Heart right ventricle (tissue), 16 donors: ENCODE measurements around the gene ING5. TPM values are rescaled to one million over a fixed set of nuclear protein-coding genes. Genes with fewer than 3 reads are reported as not detected.

Source experiments
- ATAC-seq, 8 donors: fragments of 200-7000 bp; cut with Tn5 transposase; one replicate each; pipeline ENCODE4 v1.9.1; 2020; ENCODE audit warnings: mild to moderate bottlenecking in 8 of 8, moderate library complexity in 8 of 8, moderate number of reproducible peaks in 1 of 8
- DNase-seq, 2 donors: peaks; one replicate each; pipeline ENCODE4 v3.0.0-alpha.2; 2020
- H3K27ac ChIP-seq, 10 donors: fragments of 200-600 bp; sonication (generic) in 2 of 10; one replicate each; pipeline versions ENCODE4 v1.5.0 to v1.8.0; 2020 to 2022; ENCODE audit warnings: mild to moderate bottlenecking in 3 of 10
- H3K27me3 ChIP-seq, 7 donors: fragments of 200-600 bp; one replicate each; pipeline ENCODE4 v1.8.0; 2021 to 2022; ENCODE audit warnings: mild to moderate bottlenecking in 2 of 7
- H3K36me3 ChIP-seq, 9 donors: fragments of 200-600 bp; sonication (generic) in 1 of 9; one replicate each; pipeline versions ENCODE4 v1.5.0 to v1.8.0; 2020 to 2022; ENCODE audit warnings: mild to moderate bottlenecking in 2 of 9
- H3K4me1 ChIP-seq, 9 donors: fragments of 200-600 bp; sonication (generic) in 1 of 9; one replicate each; pipeline versions ENCODE4 v1.5.0 to v1.8.0; 2020 to 2022; ENCODE audit warnings: mild to moderate bottlenecking in 4 of 9
- H3K4me3 ChIP-seq, 10 donors: fragments of 200-600 bp; sonication (generic) in 2 of 10; one replicate each; pipeline versions ENCODE4 v1.5.0 to v1.8.0; 2020 to 2022; ENCODE audit warnings: mild to moderate bottlenecking in 7 of 10, moderate library complexity in 2 of 10
- H3K9me3 ChIP-seq, 11 donors: fragments of 200-600 bp in 10 of 11; sonication (generic) in 2 of 11; one replicate each; pipeline versions ENCODE4 v1.5.0 to v1.8.0; 2013 to 2022; ENCODE audit warnings: mild to moderate bottlenecking in 2 of 11, control low read depth in 1 of 11, moderate library complexity in 1 of 11
- CTCF ChIP-seq, 9 donors: fragments of 200-600 bp; sonication (generic) in 2 of 9; IDR thresholded peaks; one replicate each; pipeline versions ENCODE4 v1.5.0 to v1.8.0; 2021 to 2022; ENCODE audit warnings: antibody characterized with exemption in 9 of 9, mild to moderate bottlenecking in 5 of 9, moderate library complexity in 1 of 9
- WGBS, 2 donors: extraction: QIAGEN DNeasy Blood & Tissue Kit; methylation state at CpG; one replicate each; pipeline ENCODE4 v1.1.7; 2013; ENCODE audit warnings: inconsistent platforms in 1 of 2; 5-methylcytosine and 5-hydroxymethylcytosine counted together
- intact Hi-C, 10 donors: fragments of 100-400 bp; cut with DNase I; formaldehyde crosslinking; loops; one replicate each; pipeline versions ENCODE4 v1.11.1 to v1.14.2; 2022
- polyA plus RNA-seq, 2 donors: library from polyadenylated mRNA; stranded (reverse); fragments of 200-250 nt; gene quantifications; one replicate each; pipeline ENCODE4 v1.2.3, GENCODE V29; 2013
- total RNA-seq, 10 donors: library from RNA; stranded (reverse); fragmentation: NEBNext Ultra II Directional in 3 of 10; extraction: Animal tissue kit (Norgen Biotek cat#: 25700) in 3 of 10; gene quantifications; one replicate each; pipeline versions ENCODE4 v1.2.1 to v1.2.4, GENCODE V29; 2021 to 2023
- donor health status: Arrhythmogenic right ventricular cardiomyopathy.
- donor health status: ischemic (EF 13 %, LVEDD 7.1; RV severe dilation, severe dysfunction).
- donor health status: healthy with polysubstance abuse.
- donor health status: DM: no; HTN: yes; CAD: no.
- donor health status: DM: no; HTN: no; CAD: no.
- donor health status: ischemic (EF 25% LVEDD 6.9; RV normal size, moderate dysfunction).
- donor health status: ischemic (EF 25% LVEDD 5.7; RV mildly dilated, moderate dysfunction).
- donor health status: healthy.
- donor health status: DM: yes; HTN: yes; CAD: no.
- donor health status: Ischemic cardiomyopathy.
- donor health status: ischemic (EF 35%, LVEDD 5.7; RV mildly dilated, moderate dysfunction).
- donor health status: nonischemic (EF 11% LVEDD 7.7; RV severe dilation, severe dysfunction).
- donor health status: DM: yes; HTN: yes; CAD: no.
- donor health status: PGD.
- donor health status: ischemic (EF 29% LVEDD 5.4; RV normal size, mild dysfunction).
- donor health status: nonischemic (EF 23%, LVEDD 6.1; RV moderate dilation, normal function).

The ING5 gene
- total and polyA plus RNA-seq, 12 donors: 10.4 to 49.9 (median 17.5) TPM

- Histone ChIP-seq H3K4me3 (no peak overlapping the region), H3K27me3 (no peaks in the 10 kb centered on the region), H3K27ac (no peak overlapping the region), H3K36me3 (peaks cover 0 to 100% (median 74%) of the 10 kb centered on the region in 9 donors), H3K9me3 (peaks cover 0 to 15% (median 0%) of the 10 kb centered on the region in 11 donors), H3K4me1 (peaks cover 0 to 1% (median 0%) of the 10 kb centered on the region in 9 donors)
- ATAC-seq: peak in 1 of 8 donors; percentile 10
- 81 to 85% methylated on average over 10 of the region's 10 CpGs for WGBS, 2 donors
- no peak for TF ChIP-seq CTCF (IDR thresholded peaks at IDR 0.05)
- no peak for DNase-seq
- intact Hi-C loops: no loop called here
Observed at GRCh38 chr2:241708879-241709278, 7.0 kb downstream of the ING5 start.

DNA sequence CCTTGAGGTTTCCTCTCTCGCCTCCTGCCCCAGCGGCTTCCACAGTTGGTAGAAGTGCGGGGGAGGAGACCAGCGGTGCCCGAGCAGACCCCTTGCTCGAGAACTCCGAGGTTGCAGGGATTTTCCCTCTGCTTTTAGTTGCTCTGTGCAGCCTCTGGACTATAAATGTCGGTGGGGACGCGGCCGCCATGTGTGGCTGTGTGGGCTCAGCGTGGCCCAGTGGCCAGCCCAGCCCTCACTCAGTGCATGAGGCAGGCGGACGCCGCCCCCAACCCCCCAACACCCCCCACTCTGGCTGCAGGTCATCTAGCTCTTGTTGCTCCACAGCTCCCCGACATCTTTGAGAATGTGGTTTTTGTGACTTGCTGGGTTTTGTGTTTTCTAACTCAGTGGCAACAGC lies 17.3 kb downstream of the ING5 start:
- TF ChIP-seq CTCF (IDR thresholded peaks at IDR 0.05): no peak
- DNase-seq (no peak), ATAC-seq (no peak)
- H3K27ac ChIP-seq: no peak overlapping the region
- peaks cover 0 to 10% (median 0%) of the 10 kb centered on the region in 11 donors for H3K9me3 ChIP-seq
- H3K36me3 ChIP-seq: peaks cover 0 to 98% (median 34%) of the 10 kb centered on the region in 9 donors
- H3K4me1 ChIP-seq: no peaks in the 10 kb centered on the region
- H3K4me3 ChIP-seq: no peak overlapping the region
- H3K27me3 ChIP-seq: no peaks in the 10 kb centered on the region
- intact Hi-C loops: no loop called here
- 95 to 96% methylated on average over 16 of the region's 16 CpGs for WGBS, 2 donors

- no peak for TF ChIP-seq CTCF (IDR thresholded peaks at IDR 0.05)
- H3K27ac ChIP-seq: no peak overlapping the region
- DNase-seq (no peak), ATAC-seq (peak in 2 of 8 donors; percentile 11 to 25)
- H3K27me3 ChIP-seq: no peaks in the 10 kb centered on the region
- 95 to 96% methylated on average over 19 of the region's 19 CpGs for WGBS, 2 donors
- intact Hi-C loops: loop anchor here in 1 of 10 donors (10.0 kb wide), 1 partner anchor 155 kb away; no protein-coding TSS in a partner anchor
- H3K9me3 ChIP-seq: peaks cover 0 to 10% (median 0%) of the 10 kb centered on the region in 11 donors
- H3K4me1 ChIP-seq: no peaks in the 10 kb centered on the region
- H3K4me3 ChIP-seq: no peak overlapping the region
- H3K36me3 ChIP-seq: peaks cover 0 to 98% (median 27%) of the 10 kb centered on the region in 9 donors
Observed at GRCh38 chr2:241720099-241720498, 18.3 kb downstream of the ING5 start.

DNA sequence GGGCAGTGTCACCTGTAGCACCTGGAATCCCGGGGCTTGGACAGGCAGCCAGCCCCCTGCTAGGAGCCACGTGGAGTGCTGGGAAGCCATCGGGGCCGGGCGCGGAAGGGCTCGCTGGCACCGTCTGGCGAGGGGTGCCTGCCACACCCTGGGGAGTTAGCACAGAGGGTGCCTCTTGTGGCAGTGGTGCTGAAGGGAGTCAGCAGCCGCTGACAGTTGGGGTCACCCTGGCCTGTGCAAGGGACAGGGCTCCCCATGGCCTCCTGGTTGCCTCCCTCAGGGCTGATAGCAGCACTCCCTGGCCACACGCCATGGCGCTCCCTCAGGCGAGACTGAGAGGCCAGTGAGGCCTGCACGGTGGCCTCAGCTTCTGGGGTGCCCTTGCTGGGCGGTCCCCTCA lies 18.7 kb downstream of the ING5 start:
- peaks cover 0 to 98% (median 27%) of the 10 kb centered on the region in 9 donors for H3K36me3 ChIP-seq
- 89 to 93% methylated on average over 15 of the region's 15 CpGs for WGBS, 2 donors
- no peak for DNase-seq
- no peak overlapping the region for H3K27ac ChIP-seq
- H3K4me1 ChIP-seq: no peaks in the 10 kb centered on the region
- peaks cover 0 to 10% (median 0%) of the 10 kb centered on the region in 11 donors for H3K9me3 ChIP-seq
- peak in 1 of 8 donors; percentile 12 for ATAC-seq
- no peak overlapping the region for H3K4me3 ChIP-seq
- intact Hi-C loops: loop anchor here in 1 of 10 donors (10.0 kb wide), 1 partner anchor 154 kb away; no protein-coding TSS in a partner anchor
- no peak for TF ChIP-seq CTCF (IDR thresholded peaks at IDR 0.05)
- H3K27me3 ChIP-seq: no peaks in the 10 kb centered on the region
